ENCODE measurements around the gene VILL.

DNA sequence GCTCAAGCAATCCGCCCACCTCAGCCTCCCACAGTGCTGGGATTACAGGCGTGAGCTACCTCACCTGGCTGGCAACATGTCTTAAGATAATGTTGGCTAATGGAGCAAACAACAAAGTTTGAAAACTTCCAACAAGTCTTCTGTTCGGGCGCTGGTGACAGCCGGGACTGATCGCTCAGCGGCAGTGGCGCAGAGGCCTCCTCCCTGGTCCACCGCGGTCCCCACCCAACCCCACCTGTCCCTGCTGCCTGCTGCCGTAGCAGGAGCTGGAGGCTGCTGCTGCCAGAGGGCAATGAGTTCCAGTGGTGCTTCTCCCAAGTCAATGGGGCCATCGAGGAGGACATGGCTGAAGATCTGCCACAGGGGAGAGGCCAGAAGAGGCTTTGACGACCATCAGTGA, 60.5 kb downstream of the VILL start:
- TF ChIP-seq, protein P1, sequence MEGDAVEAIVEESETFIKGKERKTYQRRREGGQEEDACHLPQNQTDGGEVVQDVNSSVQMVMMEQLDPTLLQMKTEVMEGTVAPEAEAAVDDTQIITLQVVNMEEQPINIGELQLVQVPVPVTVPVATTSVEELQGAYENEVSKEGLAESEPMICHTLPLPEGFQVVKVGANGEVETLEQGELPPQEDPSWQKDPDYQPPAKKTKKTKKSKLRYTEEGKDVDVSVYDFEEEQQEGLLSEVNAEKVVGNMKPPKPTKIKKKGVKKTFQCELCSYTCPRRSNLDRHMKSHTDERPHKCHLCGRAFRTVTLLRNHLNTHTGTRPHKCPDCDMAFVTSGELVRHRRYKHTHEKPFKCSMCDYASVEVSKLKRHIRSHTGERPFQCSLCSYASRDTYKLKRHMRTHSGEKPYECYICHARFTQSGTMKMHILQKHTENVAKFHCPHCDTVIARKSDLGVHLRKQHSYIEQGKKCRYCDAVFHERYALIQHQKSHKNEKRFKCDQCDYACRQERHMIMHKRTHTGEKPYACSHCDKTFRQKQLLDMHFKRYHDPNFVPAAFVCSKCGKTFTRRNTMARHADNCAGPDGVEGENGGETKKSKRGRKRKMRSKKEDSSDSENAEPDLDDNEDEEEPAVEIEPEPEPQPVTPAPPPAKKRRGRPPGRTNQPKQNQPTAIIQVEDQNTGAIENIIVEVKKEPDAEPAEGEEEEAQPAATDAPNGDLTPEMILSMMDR (IDR thresholded peaks at IDR 0.05), result no peak
- no peak for TF ChIP-seq POLR2A (IDR thresholded peaks at IDR 0.05)
